GM12801 (cell line): ENCODE results near the gene ELMO2.

Experiments
- TF ChIP-seq, protein P1 (sequence below): IDR thresholded peaks from one replicate; pipeline ENCODE4 v1.5.1; 2011; ENCODE audit warnings: control low read depth; ENCODE audit not compliant: insufficient read length; ENCODE audit errors: extremely low read depth

Gene ELMO2

DNA sequence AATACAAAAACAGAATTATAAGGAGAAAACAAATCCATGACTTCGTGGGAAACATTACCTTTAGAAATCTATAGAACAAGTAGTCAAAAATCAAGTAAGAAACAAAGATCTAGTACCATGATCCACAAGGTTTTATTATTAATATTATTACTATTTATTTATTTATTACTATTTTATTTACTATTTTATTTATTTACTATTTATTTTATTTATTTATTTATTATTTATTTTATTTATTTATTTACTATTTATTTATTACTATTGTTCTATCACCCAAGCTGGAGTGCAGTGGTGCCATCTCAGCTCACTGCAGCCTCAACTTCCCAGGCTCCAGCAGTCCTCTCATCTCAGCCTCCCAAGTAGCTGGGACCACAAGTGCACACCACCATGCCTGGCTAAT lies 13.5 kb upstream of the ELMO2 start:
- TF ChIP-seq, protein P1, sequence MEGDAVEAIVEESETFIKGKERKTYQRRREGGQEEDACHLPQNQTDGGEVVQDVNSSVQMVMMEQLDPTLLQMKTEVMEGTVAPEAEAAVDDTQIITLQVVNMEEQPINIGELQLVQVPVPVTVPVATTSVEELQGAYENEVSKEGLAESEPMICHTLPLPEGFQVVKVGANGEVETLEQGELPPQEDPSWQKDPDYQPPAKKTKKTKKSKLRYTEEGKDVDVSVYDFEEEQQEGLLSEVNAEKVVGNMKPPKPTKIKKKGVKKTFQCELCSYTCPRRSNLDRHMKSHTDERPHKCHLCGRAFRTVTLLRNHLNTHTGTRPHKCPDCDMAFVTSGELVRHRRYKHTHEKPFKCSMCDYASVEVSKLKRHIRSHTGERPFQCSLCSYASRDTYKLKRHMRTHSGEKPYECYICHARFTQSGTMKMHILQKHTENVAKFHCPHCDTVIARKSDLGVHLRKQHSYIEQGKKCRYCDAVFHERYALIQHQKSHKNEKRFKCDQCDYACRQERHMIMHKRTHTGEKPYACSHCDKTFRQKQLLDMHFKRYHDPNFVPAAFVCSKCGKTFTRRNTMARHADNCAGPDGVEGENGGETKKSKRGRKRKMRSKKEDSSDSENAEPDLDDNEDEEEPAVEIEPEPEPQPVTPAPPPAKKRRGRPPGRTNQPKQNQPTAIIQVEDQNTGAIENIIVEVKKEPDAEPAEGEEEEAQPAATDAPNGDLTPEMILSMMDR: no peak

DNA sequence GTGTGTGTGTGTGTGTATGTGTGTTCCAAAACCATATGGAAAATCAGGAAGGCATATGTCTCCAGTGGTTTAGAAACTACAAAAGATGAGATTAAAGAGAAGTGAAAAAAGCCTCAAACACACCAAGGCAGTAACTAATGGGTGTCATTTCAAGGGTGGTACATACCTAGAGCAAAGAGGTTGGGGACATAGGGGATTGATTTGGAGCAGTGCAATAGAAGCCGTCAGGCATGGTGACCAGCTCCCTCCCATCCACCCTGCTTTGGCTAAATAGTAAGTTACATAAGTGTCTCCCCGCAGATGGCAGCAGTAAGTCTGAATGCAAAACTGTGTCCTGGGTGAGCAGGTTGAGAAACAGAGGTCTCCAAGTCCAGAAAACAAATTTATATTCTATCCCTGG lies 10.4 kb upstream of the ELMO2 start:
- TF ChIP-seq, protein P1: no peak

DNA sequence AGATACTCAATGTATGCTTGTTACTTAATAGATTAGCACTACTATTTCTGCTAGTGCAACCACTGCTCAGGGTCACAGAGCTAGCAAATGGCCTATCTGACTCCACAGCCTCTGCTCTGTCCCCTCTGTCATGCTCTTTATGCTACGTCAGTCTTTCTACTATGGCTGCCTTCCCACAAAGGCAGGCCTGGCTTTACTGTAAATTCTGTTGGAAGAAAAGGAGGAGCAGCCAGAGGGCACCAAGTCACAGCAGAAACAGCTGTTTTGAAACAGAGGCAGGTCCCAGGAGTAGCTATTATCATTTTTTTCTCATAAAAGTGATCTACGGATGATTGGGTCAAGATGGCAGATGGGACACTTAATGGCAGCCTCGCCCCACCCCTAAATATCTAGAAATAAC lies 10.0 kb upstream of the ELMO2 start:
- TF ChIP-seq, protein P1: no peak

DNA sequence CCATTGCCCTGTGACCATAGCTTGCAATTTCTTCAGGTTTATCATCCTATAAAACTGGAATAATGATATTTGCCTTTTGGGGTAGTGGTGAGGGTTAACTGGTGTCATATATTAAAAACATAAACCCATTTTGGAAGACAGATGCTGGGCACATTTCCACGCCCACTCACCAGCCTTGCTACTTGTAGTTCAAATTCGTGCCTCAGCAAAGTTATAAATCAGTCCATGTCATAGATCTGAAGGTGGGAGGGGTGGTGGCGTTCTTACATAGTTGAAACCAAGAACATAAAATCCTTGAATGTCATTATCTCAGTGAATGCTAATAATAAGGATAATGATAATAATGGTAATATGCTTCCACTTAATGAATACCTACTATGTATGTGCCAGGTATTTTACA lies 9.4 kb upstream of the ELMO2 start:
- TF ChIP-seq, protein P1: no peak

DNA sequence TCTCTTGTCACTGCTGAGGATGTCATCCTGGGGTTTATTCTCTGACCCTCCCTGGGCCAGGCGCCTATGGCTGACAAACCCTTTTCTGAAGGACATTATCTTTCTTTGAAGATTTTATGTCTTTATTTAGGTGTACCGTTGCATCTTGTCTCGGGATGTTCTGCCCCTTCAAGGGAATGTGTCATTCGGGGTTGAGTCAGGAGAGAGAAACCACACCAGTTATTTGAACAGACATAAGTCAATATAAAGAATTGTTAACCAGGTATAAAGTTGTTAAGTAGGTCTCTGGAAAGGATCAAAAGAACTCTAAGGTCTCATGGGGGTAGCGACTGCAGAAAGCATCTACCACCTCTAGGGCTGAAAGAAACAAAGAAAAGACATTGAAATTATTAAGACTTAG lies 8.2 kb upstream of the ELMO2 start:
- TF ChIP-seq, protein P1: no peak

DNA sequence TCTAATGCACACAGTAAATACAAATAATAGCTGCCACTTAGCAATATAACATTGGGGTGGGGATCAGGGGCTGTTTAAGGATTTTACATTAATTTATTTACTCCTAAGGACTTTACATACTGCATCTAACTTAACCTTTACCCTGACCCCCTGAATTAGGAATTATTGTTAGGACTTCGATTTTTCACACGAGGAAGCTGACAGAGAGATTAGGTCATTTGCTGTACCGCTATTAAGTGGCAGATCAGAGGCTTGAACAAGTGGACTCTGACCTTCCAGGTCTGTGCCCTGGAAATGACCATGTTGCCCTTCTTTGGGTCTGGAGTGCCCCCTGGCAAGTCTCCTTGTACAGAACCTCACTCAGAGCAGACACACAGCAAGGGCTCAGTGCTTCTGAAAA lies 5.2 kb upstream of the ELMO2 start:
- TF ChIP-seq, protein P1: no peak

DNA sequence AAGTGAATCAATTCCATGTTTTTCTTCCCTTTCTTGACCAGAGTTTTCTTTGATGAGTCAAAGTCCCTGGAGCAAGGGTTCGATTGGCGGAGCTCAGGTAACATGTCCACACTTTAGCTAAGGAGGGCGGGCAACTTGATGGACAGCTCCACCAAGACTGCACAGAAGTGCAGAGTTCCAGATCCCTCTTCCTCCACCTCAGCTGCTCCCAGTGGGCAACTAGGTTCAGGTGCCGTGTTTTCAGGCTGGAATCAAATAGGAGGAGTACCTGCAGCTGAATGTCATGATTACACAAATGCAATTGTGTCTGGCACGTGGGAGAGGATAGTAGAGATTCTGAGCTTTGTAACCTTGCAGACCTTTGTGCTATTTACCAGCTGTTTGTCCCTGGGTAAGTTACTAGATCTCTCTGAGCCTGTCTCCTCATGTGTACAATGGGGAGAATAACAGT lies 1.9 kb upstream of the ELMO2 start:
- TF ChIP-seq, protein P1: no peak

DNA sequence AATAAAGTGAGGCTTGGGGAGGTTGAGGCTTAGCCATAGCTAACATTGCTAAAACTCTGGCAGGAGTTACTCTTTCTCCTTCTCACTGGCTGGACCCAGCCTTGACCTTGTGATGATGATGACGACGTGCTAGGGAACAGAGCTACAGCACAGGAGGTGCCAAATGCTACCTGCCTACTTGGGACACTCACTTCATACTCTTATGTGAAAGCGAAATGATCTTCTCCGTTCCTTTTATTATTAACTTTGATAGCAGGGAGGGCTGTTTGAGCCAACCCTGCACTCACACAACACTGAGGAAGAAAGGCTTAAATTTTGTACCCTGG lies 1.2 kb upstream of the ELMO2 start:
- TF ChIP-seq, protein P1: no peak
